ENCODE results near the gene POU3F1. TPM values are rescaled to one million over a fixed set of nuclear protein-coding genes. Genes with fewer than 3 reads are reported as not detected.

POU3F1 gene
- total RNA-seq, 2 donors from 2014 or later: not detected

GRCh38 chr1:38060498-38060897 is 13.9 kb upstream of the POU3F1 start:
- Mint-ChIP-seq H3K36me3 (no peaks in the 10 kb centered on the region), H3K27ac (no peak overlapping the region), H3K9me3 (no peaks in the 10 kb centered on the region)
- no peak for DNase-seq (ENCODE audit: low spot score in 2 of 2)
- no peak for ATAC-seq

DNA sequence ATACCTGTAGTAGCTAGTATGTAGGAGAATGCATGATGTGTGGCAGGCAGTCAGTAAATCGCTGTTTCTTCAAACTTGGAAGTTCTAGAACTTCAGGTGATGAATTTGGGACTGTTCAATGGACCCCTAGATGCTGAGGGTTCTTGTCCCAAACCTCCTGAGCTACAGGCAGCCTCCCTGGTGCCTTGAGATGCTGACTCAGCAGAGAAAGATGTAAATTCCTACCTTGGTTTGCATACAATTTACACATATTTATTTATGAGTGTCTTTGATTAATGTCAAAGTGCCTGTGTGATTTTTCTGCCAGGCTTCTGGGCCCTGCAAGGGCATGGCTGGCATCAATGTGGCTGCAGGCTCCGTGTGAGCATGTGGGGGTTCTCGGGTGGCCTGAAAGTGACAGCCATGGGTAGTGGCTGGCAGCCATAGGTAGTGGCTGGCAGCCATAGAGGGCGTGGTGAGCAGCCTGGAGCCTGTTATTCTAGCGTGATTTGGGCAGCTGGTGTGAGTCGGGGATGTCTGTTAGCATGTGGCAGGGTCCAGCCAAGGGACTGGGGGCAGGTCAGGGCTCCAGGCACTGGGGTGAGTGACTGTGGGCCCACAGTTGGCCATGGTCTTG is 13.2 kb upstream of the POU3F1 start:
- ATAC-seq (no peak), DNase-seq (ENCODE audit: low spot score in 2 of 2) (no peak)
- no peaks in the 10 kb centered on the region for H3K36me3 Mint-ChIP-seq
- no peaks in the 10 kb centered on the region for H3K9me3 Mint-ChIP-seq
- H3K27ac Mint-ChIP-seq: no peak overlapping the region

- Mint-ChIP-seq H3K9me3 (no peaks in the 10 kb centered on the region), H3K27ac (no peak overlapping the region), H3K36me3 (no peaks in the 10 kb centered on the region)
- no peak for DNase-seq (ENCODE audit: low spot score in 2 of 2)
- ATAC-seq: no peak
These were observed 9.4 kb upstream of the POU3F1 start for GRCh38 chr1:38055965-38056364.

- ATAC-seq (no peak), DNase-seq (ENCODE audit: low spot score in 2 of 2) (no peak)
- Mint-ChIP-seq H3K27ac (no peak overlapping the region), H3K36me3 (no peaks in the 10 kb centered on the region), H3K9me3 (no peaks in the 10 kb centered on the region)
These were observed 8.8 kb upstream of the POU3F1 start for GRCh38 chr1:38055398-38055797.

GRCh38 chr1:38053416-38054091 is 7.0 kb upstream of the POU3F1 start:
- ATAC-seq: peak in 1 of 2 donors; percentile 14
- no peaks in the 10 kb centered on the region for H3K36me3 Mint-ChIP-seq
- DNase-seq (ENCODE audit: low spot score in 2 of 2): no peak
- no peak overlapping the region for H3K27ac Mint-ChIP-seq
- H3K9me3 Mint-ChIP-seq: no peaks in the 10 kb centered on the region

- ATAC-seq: peak in 1 of 2 donors; percentile 32
- DNase-seq (ENCODE audit: low spot score in 2 of 2): no peak
- Mint-ChIP-seq H3K36me3 (no peaks in the 10 kb centered on the region), H3K9me3 (no peaks in the 10 kb centered on the region), H3K27ac (peak overlapping the region in 1 of 2 donors; percentile 60)
These were observed 6.3 kb upstream of the POU3F1 start for GRCh38 chr1:38052750-38053415.

DNA sequence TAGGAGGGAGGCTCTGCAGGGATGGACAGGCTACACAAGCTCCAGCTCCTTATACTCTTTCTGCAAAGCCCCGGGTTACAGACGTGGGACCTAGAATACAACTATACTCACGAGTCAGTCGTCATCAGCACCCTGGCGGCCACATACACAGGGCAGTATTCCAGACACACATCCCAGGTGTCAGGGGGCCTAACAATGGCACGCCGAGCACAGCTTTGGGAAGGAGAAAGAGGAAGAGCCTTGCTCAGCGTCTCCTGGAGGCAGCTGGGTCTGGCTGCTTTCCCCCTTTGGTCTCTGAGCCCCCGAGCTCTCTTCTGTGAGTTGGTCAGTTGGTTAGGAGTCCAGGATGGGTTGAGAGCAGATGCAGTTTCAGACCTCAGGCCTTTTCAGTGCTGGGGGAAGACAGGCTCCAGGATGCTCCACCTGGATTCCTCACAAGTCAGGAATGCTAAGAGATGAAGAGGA is 4.5 kb upstream of the POU3F1 start:
- no peak overlapping the region for H3K27ac Mint-ChIP-seq
- DNase-seq (ENCODE audit: low spot score in 2 of 2) (no peak), ATAC-seq (no peak)
- H3K9me3 Mint-ChIP-seq: no peaks in the 10 kb centered on the region
- H3K36me3 Mint-ChIP-seq: no peaks in the 10 kb centered on the region

DNA sequence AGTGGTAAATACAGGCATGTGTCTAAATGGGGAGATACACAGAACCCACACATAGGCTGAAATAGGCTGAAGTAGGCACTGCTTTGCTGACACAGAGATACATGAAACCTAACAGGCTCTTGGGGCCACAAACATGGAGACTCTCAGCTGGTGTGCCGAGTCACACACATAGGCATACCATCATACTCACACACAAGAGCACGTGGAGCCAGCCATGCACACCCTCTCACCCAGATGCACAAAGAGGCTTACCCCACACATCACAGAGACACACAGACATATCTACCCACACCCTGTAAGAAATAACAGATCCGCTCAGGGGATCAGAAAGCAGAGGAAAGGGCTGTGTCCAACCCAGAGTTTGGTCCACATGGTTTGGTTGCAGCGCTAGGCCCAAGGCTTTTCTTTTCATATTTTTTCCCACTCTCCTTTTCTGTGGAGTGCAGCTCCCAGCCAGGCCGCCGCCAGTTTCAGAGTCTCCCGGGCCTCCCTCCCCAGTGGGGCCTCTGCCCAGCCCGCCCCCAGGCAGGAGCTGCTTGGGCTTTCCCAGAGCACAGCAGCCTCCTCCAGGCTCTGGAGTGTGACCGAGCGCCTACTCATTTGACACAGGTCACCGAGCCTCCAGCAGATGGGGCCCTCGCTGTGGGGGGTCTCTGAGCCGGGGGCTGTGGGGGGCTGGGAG is 3.9 kb upstream of the POU3F1 start:
- ATAC-seq (no peak), DNase-seq (ENCODE audit: low spot score in 2 of 2) (no peak)
- Mint-ChIP-seq H3K9me3 (no peaks in the 10 kb centered on the region), H3K27ac (no peak overlapping the region), H3K36me3 (no peaks in the 10 kb centered on the region)

- peak in 1 of 2 donors; percentile 4 for ATAC-seq
- Mint-ChIP-seq H3K9me3 (no peaks in the 10 kb centered on the region), H3K27ac (no peak overlapping the region), H3K36me3 (no peaks in the 10 kb centered on the region)
- DNase-seq (ENCODE audit: low spot score in 2 of 2): no peak
These were observed 1.1 kb upstream of the POU3F1 start for GRCh38 chr1:38047603-38048141.

- no peaks in the 10 kb centered on the region for H3K36me3 Mint-ChIP-seq
- no peaks in the 10 kb centered on the region for H3K9me3 Mint-ChIP-seq
- no peak overlapping the region for H3K27ac Mint-ChIP-seq
- ATAC-seq (peak; percentile 24 to 25), DNase-seq (ENCODE audit: low spot score in 2 of 2) (peak in 1 of 2 donors; percentile 72)
These were observed 450 bp upstream of the POU3F1 start for GRCh38 chr1:38046884-38047602.

GRCh38 chr1:38045401-38046332 is 926 bp downstream of the POU3F1 start:
- DNase-seq (ENCODE audit: low spot score in 2 of 2) (no peak), ATAC-seq (no peak)

GRCh38 chr1:38044221-38045215 is 2.1 kb downstream of the POU3F1 start:
- Mint-ChIP-seq H3K9me3 (no peaks in the 10 kb centered on the region), H3K27ac (no peak overlapping the region), H3K36me3 (no peaks in the 10 kb centered on the region)
- no peak for DNase-seq (ENCODE audit: low spot score in 2 of 2)
- no peak for ATAC-seq

More at GRCh38 chr1:38045401-38046332, 926 bp downstream of the POU3F1 start:
- no peaks in the 10 kb centered on the region for H3K9me3 Mint-ChIP-seq
- no peak overlapping the region for H3K27ac Mint-ChIP-seq
- no peaks in the 10 kb centered on the region for H3K36me3 Mint-ChIP-seq

- no peaks in the 10 kb centered on the region for H3K9me3 Mint-ChIP-seq
- DNase-seq (ENCODE audit: low spot score in 2 of 2) (no peak), ATAC-seq (no peak)
- no peak overlapping the region for H3K27ac Mint-ChIP-seq
- no peaks in the 10 kb centered on the region for H3K36me3 Mint-ChIP-seq
These were observed 3.4 kb downstream of the POU3F1 start for GRCh38 chr1:38043036-38043747.
